Peyer's patch (tissue), 4 donors: ENCODE results near the gene GNL2. TPM values are rescaled to one million over a fixed set of nuclear protein-coding genes. Genes with fewer than 3 reads are reported as not detected.

Experiments
- DNase-seq, 3 donors: peaks; one replicate each; pipeline ENCODE4 v3.0.0-alpha.2; 2017 to 2019
- H3K27ac ChIP-seq, 4 donors: fragments of 200-600 bp; sonication (generic); one replicate each; pipeline ENCODE4 v1.5.1; 2016 to 2019
- H3K27me3 ChIP-seq, 2 donors: fragments of 200-600 bp; sonication (generic); one replicate each; pipeline ENCODE4 v1.5.1; 2019
- H3K36me3 ChIP-seq, 3 donors: fragments of 200-600 bp; sonication (generic); one replicate each; pipeline ENCODE4 v1.5.1; 2016 to 2019
- H3K4me1 ChIP-seq, 4 donors: fragments of 200-600 bp; sonication (generic); one replicate each; pipeline ENCODE4 v1.5.1; 2016 to 2019
- H3K4me3 ChIP-seq, 4 donors: fragments of 200-600 bp; sonication (generic); 1 replicate in 3 of 4; 2 replicates in 1 of 4; pipeline ENCODE4 v1.5.1; 2016 to 2019; ENCODE audit warnings: mild to moderate bottlenecking in 1 of 4
- H3K9me3 ChIP-seq, 4 donors: fragments of 200-600 bp; sonication (generic); one replicate each; pipeline ENCODE4 v1.5.1; 2016 to 2019; ENCODE audit warnings: mild to moderate bottlenecking in 1 of 4
- POLR2A ChIP-seq, 2 donors: fragments of 450-650 bp; IDR thresholded peaks; one replicate each; pipeline ENCODE4 v1.5.1; 2017; ENCODE audit warnings: antibody characterized with exemption in 2 of 2, mild to moderate bottlenecking in 2 of 2, moderate library complexity in 2 of 2
- total RNA-seq, 4 donors: library from RNA; depleted of rRNA; stranded (reverse); fragments of >200 nt; gene quantifications; one replicate each; pipeline ENCODE4 v1.1.0, GENCODE V29; 2016
- TF ChIP-seq, protein P1 (sequence below), 6 experiments: fragments of 450-650 bp in 4 of 6; fragments of 200-600 bp in 2 of 6; sonication (generic) in 1 of 6; IDR thresholded peaks; one replicate each; pipeline ENCODE4 v1.5.1; 2017 to 2019; ENCODE audit warnings: antibody characterized with exemption in 6 of 6, mild to moderate bottlenecking in 3 of 6, moderate library complexity in 1 of 6

Gene GNL2
- total RNA-seq, 4 donors from 2014 or later = 27.5 to 56.9 (median 49.9) TPM

DNA sequence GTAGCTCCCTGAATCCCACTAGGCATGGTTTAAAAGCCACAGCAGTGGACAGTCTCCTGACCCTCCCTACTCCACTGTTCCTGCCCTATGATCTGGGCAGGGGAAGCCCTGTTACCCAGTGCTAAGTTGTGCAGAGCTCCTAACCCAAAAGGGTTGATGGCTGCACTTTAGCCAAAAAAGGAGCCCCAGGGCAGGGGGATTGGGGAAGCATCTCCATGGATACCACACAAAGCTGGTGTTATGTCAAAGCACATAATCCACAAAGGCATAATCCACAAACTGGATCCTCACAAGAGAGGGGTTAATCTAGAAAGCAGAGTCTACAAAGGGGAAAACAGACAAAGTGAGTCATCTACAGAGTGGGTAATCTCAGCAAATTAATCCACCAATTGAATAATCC is 33.3 kb upstream of the GNL2 start:
- no peak for DNase-seq
- peaks cover 0 to 17% of the 10 kb centered on the region in 2 donors for H3K27me3 ChIP-seq
- TF ChIP-seq POLR2A (IDR thresholded peaks at IDR 0.05) = no peak
- TF ChIP-seq, protein P1, sequence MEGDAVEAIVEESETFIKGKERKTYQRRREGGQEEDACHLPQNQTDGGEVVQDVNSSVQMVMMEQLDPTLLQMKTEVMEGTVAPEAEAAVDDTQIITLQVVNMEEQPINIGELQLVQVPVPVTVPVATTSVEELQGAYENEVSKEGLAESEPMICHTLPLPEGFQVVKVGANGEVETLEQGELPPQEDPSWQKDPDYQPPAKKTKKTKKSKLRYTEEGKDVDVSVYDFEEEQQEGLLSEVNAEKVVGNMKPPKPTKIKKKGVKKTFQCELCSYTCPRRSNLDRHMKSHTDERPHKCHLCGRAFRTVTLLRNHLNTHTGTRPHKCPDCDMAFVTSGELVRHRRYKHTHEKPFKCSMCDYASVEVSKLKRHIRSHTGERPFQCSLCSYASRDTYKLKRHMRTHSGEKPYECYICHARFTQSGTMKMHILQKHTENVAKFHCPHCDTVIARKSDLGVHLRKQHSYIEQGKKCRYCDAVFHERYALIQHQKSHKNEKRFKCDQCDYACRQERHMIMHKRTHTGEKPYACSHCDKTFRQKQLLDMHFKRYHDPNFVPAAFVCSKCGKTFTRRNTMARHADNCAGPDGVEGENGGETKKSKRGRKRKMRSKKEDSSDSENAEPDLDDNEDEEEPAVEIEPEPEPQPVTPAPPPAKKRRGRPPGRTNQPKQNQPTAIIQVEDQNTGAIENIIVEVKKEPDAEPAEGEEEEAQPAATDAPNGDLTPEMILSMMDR (IDR thresholded peaks at IDR 0.05) = no peak
- no peaks in the 10 kb centered on the region for H3K9me3 ChIP-seq
- no peak overlapping the region for H3K4me3 ChIP-seq
- H3K27ac ChIP-seq = no peak overlapping the region
- H3K36me3 ChIP-seq = no peaks in the 10 kb centered on the region
- H3K4me1 ChIP-seq = peaks cover 0 to 2% (median under 1%) of the 10 kb centered on the region in 4 donors

DNA sequence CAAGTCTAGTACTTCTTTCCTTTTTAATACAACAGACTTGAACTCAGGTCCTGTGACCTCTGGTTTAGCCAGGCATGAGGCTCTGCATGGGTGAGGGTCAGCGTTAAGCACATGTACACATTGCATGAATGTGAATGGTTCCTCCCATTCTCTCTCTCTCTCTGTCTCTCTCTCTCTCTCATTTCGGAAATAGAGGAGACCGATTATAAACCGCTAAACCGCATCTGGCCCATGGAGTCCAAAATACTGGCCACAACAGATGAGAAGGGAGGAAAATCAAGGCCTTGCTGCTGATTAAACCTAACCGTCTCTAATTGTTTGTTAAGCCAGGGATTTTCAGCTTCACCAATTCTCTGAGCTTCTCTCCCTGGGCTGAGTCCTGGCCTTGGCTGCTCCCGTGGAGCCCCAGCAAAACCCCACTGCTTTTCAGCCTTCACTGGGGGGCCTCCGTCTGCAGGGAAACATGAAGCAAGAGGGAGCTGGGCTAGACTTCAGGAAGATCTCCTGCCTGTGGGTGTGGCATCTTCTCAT is 32.4 kb upstream of the GNL2 start:
- Histone ChIP-seq H3K4me3 (no peak overlapping the region), H3K27me3 (peaks cover 0 to 9% of the 10 kb centered on the region in 2 donors), H3K4me1 (no peaks in the 10 kb centered on the region), H3K27ac (no peak overlapping the region), H3K9me3 (no peaks in the 10 kb centered on the region), H3K36me3 (no peaks in the 10 kb centered on the region)
- DNase-seq = no peak
- no peak for TF ChIP-seq POLR2A (IDR thresholded peaks at IDR 0.05)
- TF ChIP-seq, protein P1 (IDR thresholded peaks at IDR 0.05) = no peak

DNA sequence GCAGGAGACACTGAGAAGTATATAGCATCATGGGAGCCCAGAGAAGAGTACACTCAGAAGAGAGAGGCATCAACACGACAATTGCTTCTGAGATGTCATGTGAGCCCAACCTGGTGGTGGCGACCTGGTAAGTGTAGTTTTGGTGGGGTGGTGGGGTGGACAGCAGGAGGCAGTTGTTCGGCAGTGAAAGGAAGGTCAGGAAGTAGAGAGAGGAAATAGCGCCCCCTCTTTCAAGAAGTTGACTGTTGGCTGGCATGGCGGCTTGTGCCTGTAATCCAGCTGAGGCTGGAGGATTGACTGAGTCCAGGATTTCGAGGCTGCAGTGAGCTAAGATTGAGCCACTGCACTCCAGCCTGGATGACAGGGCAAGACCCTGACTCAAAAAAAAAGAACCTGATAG is 26.4 kb upstream of the GNL2 start:
- no peak overlapping the region for H3K27ac ChIP-seq
- TF ChIP-seq, protein P1 (IDR thresholded peaks at IDR 0.05) = no peak
- TF ChIP-seq POLR2A (IDR thresholded peaks at IDR 0.05) = no peak
- no peaks in the 10 kb centered on the region for H3K27me3 ChIP-seq
- H3K36me3 ChIP-seq = no peaks in the 10 kb centered on the region
- no peak for DNase-seq
- no peaks in the 10 kb centered on the region for H3K9me3 ChIP-seq
- H3K4me1 ChIP-seq = no peaks in the 10 kb centered on the region
- no peak overlapping the region for H3K4me3 ChIP-seq

DNA sequence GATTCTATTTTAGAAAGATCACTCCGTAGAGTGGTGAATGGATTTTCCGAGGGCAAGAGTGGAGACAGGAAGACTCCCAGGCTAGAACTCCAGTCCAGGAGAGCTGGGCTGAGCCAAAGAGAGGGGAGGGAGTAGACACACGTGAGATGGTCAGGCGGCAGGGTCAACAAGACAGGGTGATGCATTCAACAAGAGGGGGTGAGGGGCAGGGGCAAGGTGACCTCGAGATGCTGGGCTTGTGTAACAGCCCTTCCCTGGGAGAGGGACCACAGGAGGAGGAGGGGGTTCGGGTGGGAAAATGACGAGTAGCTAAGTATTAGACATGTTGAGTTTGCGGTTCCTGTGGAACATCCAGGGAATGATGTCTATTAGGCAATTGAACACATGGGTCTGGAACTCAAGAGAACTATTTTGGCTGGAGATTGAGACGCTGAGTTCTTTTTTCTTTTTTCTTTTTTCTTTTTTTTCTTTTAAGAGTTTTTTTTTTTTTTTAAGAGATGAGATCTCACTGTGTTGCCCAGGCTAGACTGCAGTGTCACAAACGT is 25.7 kb upstream of the GNL2 start:
- H3K9me3 ChIP-seq = no peaks in the 10 kb centered on the region
- no peaks in the 10 kb centered on the region for H3K36me3 ChIP-seq
- H3K27me3 ChIP-seq = no peaks in the 10 kb centered on the region
- TF ChIP-seq, protein P1 (IDR thresholded peaks at IDR 0.05) = no peak
- TF ChIP-seq POLR2A (IDR thresholded peaks at IDR 0.05) = no peak
- no peak overlapping the region for H3K4me3 ChIP-seq
- no peak overlapping the region for H3K27ac ChIP-seq
- no peak for DNase-seq
- no peaks in the 10 kb centered on the region for H3K4me1 ChIP-seq

DNA sequence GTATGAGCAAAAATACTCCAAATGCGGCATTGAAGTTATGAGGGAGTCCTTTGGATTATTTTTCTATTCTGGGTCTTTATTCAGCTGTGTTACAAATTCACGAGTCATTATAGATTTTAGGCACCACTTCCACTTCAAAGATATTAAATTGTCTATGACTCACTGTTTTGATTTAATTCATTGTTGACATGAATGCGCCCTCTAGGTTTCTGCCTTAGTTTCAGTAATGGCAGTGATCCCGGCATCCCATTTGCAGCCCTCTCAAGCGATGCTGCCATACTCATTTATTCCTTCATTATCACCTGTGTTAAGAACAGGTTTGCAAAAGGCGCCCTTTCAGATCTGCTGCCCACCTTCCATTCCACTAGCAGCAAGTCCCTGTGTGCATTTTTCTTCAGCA is 25.0 kb upstream of the GNL2 start:
- Histone ChIP-seq H3K9me3 (no peaks in the 10 kb centered on the region), H3K27me3 (no peaks in the 10 kb centered on the region), H3K4me3 (no peak overlapping the region), H3K27ac (no peak overlapping the region), H3K36me3 (no peaks in the 10 kb centered on the region), H3K4me1 (no peaks in the 10 kb centered on the region)
- TF ChIP-seq, protein P1 (IDR thresholded peaks at IDR 0.05) = no peak
- TF ChIP-seq POLR2A (IDR thresholded peaks at IDR 0.05) = no peak
- no peak for DNase-seq
